DMS153 treated with DMSO at 0.1 percent for 48 hours (cell line): ENCODE data around the gene SLC35E2B.
"Not testable (repeated sequence)": the region's sequence is repeated elsewhere in the genome, so short reads cannot be mapped to it uniquely, and the experiment has no call there.

Experiments
- DNase-seq: peaks from one replicate; lab custom pipeline; 2025; ENCODE audit not compliant: unreplicated experiment; lab: John Stamatoyannopoulos, UW

Gene SLC35E2B

GRCh38 chr1:1692714-1693647 is at the start of gene SLC35E2B:
Gene SLC35E2B, minus strand, starts transcription at chr1:1692795. Its CDS starts 16,096 bp downstream, at chr1:1676699.
- DNase-seq = peak; percentile 90

GRCh38 chr1:1741013-1741412 is 48.4 kb upstream of the SLC35E2B start:
- DNase-seq = not testable (repeated sequence)

DNA sequence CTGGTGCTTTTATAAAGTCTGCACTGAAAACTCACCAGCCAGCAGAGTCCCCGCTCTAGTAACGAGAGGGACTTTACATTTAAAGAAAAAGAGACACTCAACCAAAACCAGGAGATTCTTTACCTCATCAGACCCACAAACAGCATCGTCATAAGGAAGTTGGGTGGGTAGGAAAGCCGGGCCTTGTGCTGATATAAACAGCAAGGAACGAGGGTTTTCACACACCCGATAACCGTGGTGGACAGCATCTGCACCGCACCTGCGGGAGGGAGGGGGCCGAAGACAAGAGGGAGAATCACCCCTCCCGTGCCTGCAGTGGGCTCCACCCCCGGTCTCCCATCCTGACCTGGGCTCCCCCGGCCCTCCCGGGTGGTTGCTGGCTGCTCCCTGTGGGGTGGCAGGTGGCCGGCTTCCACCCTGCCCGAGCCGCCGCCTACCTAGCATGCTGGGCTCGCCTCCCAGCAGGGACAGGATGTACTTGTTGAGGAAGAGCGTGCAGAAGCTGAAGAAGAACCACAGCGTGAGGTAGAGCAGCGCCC is 46.3 kb upstream of the SLC35E2B start:
- not testable (repeated sequence) for DNase-seq

DNA sequence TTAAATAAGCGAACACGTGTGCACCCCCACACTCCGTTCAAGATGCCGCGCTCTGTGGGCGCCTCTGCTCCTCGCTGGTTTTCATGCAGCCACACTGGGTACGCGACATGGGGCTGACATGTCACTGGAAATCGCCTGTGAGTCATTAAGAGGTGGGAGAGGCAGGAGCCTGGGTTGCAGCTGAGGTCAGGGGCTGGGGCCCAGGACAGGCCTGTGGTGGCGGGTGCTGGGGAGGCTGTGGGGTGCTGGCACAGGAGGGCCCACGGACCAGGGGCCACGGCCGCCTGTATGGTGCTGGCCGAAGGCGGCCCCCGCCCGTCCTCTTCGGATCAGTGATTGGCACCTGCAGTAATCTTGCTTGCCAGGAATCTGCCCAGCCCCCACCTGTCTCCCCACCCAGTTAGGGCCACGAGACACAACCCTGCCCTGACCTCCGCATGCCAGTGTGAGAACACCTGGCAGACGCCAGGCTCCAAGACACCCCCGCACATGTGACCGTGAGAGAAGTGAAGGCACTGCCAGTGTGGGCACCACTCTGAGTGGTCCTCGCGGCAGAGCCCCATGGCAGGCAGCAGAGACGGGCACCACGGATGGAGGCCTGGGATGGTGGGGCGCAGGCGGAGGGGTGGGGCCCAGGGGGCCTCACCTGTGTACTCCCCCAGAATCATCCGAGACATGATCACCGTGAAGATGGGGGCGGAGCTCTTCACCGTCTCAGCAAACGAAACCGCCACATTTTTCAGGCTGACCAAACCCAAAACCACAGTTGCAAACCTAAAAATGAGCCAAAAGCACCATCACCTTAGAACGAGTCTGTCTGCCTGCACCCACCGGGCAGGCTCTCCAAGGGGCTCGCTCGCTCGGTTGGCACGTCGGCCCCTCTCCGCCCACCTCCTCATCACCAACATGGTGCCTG is 45.3 kb upstream of the SLC35E2B start:
- not testable (repeated sequence) for DNase-seq

GRCh38 chr1:1732381-1732780 is 39.8 kb upstream of the SLC35E2B start:
- DNase-seq = no peak

- no peak for DNase-seq
Measured at GRCh38 chr1:1730870-1731269, 38.3 kb upstream of the SLC35E2B start.

GRCh38 chr1:1730230-1730629 is 37.6 kb upstream of the SLC35E2B start:
- DNase-seq = not testable (repeated sequence)

GRCh38 chr1:1729116-1729816 is 36.7 kb upstream of the SLC35E2B start:
- not testable (repeated sequence) for DNase-seq

DNA sequence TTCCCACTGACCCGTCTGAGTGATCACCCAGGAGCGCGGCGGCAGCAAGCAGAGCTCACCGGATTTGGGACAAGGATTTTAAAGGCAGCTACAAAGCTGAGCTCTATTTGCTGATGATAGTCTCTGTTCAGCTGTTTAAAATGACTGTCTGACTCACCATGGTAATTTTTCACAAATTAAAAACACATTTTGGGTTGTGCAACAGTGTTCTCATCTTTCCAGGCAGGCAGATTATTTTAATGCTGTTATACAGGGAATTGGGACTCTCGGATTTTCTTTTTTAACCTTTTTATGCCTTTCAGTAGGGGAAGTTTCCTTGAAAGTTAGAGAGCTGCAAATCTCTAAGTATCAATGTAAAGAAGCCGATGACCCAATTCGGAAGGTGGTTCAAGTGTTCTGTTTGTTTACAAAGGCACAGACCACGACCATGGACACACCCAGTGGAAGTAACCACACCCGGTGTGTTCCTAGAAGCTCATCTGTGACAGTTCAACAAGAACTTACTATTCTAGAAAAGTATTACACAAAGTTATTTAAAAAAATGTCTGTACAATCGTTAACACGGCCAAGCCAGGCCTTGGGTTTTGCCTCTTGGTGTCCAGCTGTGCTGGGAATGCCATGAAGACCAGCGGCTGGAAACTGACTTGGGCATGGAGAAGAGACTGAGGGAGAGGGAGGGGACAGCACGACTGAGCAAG is 35.9 kb upstream of the SLC35E2B start:
- DNase-seq = not testable (repeated sequence)

- DNase-seq = not testable (repeated sequence)
Measured at GRCh38 chr1:1727131-1727651, 34.6 kb upstream of the SLC35E2B start.

GRCh38 chr1:1726088-1726487 is 33.5 kb upstream of the SLC35E2B start:
- DNase-seq = not testable (repeated sequence)

DNA sequence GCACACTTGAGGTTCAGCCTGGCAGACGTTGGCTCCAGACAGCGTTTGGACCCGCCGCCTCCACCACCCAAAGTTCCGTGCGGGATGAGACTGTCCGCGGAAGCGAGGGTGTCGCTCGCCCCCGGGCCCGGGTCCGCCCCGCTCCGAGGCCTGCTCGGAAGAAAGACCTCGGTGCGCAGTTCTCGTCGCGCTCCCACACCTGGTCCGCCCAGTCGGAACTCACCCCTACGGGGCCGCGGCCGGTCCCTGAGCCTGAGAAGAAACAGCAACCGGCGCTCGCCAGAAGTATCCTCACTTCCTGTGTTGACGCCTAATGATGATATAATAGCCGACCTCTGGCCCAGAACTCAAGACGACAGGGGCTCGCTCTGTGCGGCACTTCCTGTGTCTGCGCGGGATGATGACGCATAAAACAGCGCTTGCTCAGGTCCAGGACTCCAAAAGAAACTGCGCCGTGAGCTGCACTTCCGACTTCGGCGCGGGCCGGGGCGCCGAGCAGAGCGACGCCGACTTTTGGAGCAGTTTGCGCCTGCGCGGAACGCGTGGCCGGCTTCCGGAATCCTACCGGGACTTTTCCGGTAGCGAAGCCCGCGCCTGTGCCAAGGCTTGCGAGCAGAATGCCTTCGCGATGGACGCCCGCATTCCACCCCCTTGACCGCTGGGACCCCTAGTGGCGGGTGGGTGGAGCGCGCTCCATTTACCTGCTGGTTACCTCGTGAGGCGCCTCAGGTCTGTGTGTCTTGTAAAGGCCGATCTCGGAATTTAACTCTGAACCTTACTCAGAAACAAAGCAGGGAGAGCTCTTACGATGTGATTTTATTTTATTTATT is 31.7 kb upstream of the SLC35E2B start, which contains the start of gene CDK11A:
TSS of gene CDK11A (minus strand) at position 323 of the 830 bp plus-strand sequence. CDS start 1,539 bp downstream, outside the sequence.
- peak; percentile 99 for DNase-seq

- DNase-seq = no peak
Measured at GRCh38 chr1:1721201-1721600, 28.6 kb upstream of the SLC35E2B start.

- not testable (repeated sequence) for DNase-seq
Measured at GRCh38 chr1:1715109-1715883, 22.7 kb upstream of the SLC35E2B start.

DNA sequence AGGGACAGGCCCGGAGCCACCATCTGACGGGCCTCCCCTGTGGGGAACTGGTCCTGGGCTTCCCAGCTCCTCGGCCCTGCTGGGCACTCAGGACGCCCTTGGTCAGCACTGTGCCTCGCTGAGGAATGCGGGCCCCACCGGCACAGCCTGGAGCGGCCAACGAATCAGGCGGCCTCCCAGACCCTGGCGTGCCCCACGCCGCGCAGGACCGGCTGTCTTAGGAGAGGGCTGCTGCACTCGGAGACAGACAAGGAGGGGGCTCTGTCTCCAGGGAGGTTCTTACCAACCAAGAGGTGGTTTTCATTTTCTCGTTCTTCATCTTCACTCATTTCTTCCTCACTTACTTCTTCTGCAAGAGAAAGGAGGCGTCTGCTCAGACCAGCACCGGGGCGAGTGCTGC is 15.3 kb upstream of the SLC35E2B start:
- not testable (repeated sequence) for DNase-seq

DNA sequence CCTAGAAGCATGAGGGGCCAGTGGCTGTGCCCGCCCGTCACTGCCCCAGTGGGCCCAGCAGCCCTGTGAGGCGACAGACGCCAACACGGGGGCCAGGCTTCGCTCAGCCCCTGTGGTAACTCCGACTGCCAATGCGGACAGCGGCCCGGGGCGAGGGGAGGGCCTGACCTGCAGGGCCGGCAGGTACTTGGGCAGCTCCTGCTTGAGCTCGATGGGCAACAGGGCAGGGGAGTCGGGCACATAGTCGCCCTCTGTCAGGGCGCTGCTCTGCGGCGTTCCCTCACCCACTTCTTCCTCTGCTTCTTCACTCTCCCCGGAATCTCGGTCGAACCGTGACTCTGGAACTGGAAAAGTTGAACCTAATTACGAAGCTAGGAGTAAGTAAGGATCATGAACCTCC is 14.6 kb upstream of the SLC35E2B start:
- not testable (repeated sequence) for DNase-seq

DNA sequence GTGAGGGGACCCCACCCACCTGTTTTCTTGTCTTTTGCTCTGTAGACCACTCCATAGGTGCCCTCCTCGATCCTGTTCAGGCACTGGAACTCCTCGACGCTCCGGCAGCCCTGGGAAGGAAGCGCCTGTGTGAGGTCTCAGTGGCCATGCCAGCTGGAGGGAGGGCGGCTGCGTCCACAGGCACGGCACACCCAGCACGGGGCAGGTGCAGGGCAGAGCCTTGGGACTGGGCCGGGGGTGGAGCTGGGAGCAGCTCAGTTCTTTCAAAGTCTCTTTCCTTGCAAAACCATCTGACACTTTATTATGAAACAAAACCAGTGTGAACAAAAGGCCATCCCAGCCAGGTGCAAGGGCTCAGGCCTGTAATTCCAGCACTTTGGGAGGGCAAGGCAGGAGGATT is 13.0 kb upstream of the SLC35E2B start:
- not testable (repeated sequence) for DNase-seq
